Liver (tissue), 9 donors: ENCODE results near the gene EGFR. TPM values are rescaled to one million over a fixed set of nuclear protein-coding genes. Genes with fewer than 3 reads are reported as not detected.

ENCODE experiments used
- DNase-seq: peaks from one replicate; pipeline ENCODE4 v3.0.0-alpha.2; 2017; ENCODE audit warnings: low spot score
- H3K27ac ChIP-seq, 2 donors: one replicate each; pipeline ENCODE4 v1.7.0; 2013; ENCODE audit warnings: inconsistent platforms in 2 of 2, low read length in 2 of 2, control low read depth in 1 of 2, low read depth in 1 of 2, mild to moderate bottlenecking in 1 of 2
- H3K27me3 ChIP-seq, 4 donors: one replicate each; pipeline versions ENCODE4 v1.6.1 to v1.7.0; 2013; ENCODE audit warnings: low read length in 3 of 4, inconsistent platforms in 1 of 4, mild to moderate bottlenecking in 1 of 4, moderate library complexity in 1 of 4; ENCODE audit not compliant: control insufficient read depth in 4 of 4, insufficient read depth in 4 of 4
- H3K36me3 ChIP-seq, 4 donors: one replicate each; pipeline versions ENCODE4 v1.6.1 to v1.7.0; 2013; ENCODE audit warnings: low read length in 3 of 4, mild to moderate bottlenecking in 3 of 4, low read depth in 1 of 4, moderate library complexity in 1 of 4; ENCODE audit not compliant: control insufficient read depth in 4 of 4, insufficient read depth in 3 of 4
- H3K4me1 ChIP-seq, 4 donors: one replicate each; pipeline versions ENCODE4 v1.6.1 to v1.7.0; 2013; ENCODE audit warnings: low read length in 3 of 4, mild to moderate bottlenecking in 3 of 4, moderate library complexity in 1 of 4; ENCODE audit not compliant: control insufficient read depth in 4 of 4, insufficient read depth in 4 of 4
- H3K4me3 ChIP-seq, 3 donors: one replicate each; pipeline versions ENCODE4 v1.6.1 to v1.7.0; 2013; ENCODE audit warnings: low read length in 3 of 3, control low read depth in 1 of 3, low read depth in 1 of 3, mild to moderate bottlenecking in 1 of 3
- H3K9ac ChIP-seq, 2 donors: one replicate each; pipeline ENCODE4 v1.7.0; 2013; ENCODE audit warnings: low read length in 2 of 2, mild to moderate bottlenecking in 2 of 2, moderate library complexity in 2 of 2, control low read depth in 1 of 2, low read depth in 1 of 2
- H3K9me3 ChIP-seq, 4 donors: one replicate each; pipeline versions ENCODE4 v1.6.1 to v1.7.0; 2013; ENCODE audit warnings: low read length in 3 of 4; ENCODE audit not compliant: control insufficient read depth in 4 of 4
- FOXA1 ChIP-seq: IDR thresholded peaks from 2 replicates; pipeline ENCODE4 v1.6.1; 2016; ENCODE audit warnings: antibody characterized with exemption
- HNF4G ChIP-seq: IDR thresholded peaks from 2 replicates; pipeline ENCODE4 v1.6.1; 2016; ENCODE audit warnings: antibody characterized with exemption
- NR2F2 ChIP-seq: IDR thresholded peaks from 2 replicates; pipeline ENCODE4 v1.6.1; 2016; ENCODE audit warnings: antibody characterized with exemption
- RAD21 ChIP-seq, 2 donors: IDR thresholded peaks; 2 replicates each; pipeline ENCODE4 v1.6.1; 2016; ENCODE audit warnings: antibody characterized with exemption in 2 of 2, mild to moderate bottlenecking in 2 of 2
- RXRA ChIP-seq, 2 donors: IDR thresholded peaks; 2 replicates each; pipeline ENCODE4 v1.6.1; 2017 to 2018; ENCODE audit warnings: antibody characterized with exemption in 2 of 2, mild to moderate bottlenecking in 1 of 2
- SP1 ChIP-seq: IDR thresholded peaks from 2 replicates; pipeline ENCODE4 v1.6.1; 2018; ENCODE audit warnings: antibody characterized with exemption, mild to moderate bottlenecking
- YY1 ChIP-seq: IDR thresholded peaks from 2 replicates; pipeline ENCODE4 v1.6.1; 2016; ENCODE audit warnings: antibody characterized with exemption, mild to moderate bottlenecking
- WGBS: extraction: QIAGEN DNeasy Blood & Tissue Kit; methylation state at CpG from one replicate; pipeline ENCODE4 v1.1.7; 2013; 5-methylcytosine and 5-hydroxymethylcytosine counted together
- polyA plus RNA-seq, 2 donors: library from polyadenylated mRNA; stranded (reverse) in 1 of 2; unstranded in 1 of 2; fragments of 200-250 nt in 1 of 2; fragments of >200 nt in 1 of 2; fragmentation: Nextera tagmentation in 1 of 2; extraction: Ambion mirVana in 1 of 2; gene quantifications; one replicate each; pipeline versions ENCODE4 v1.2.1 to v1.2.3, GENCODE V29; 2013 to 2015
- total RNA-seq, 2 donors: library from RNA; depleted of rRNA; stranded (reverse); fragments of >200 nt; gene quantifications; one replicate each; pipeline ENCODE4 v1.2.3, GENCODE V29; 2014
- TF ChIP-seq, protein P1 (sequence below): IDR thresholded peaks from 2 replicates; pipeline ENCODE4 v1.6.1; 2016; ENCODE audit warnings: antibody characterized with exemption, mild to moderate bottlenecking
- TF ChIP-seq, protein P2 (sequence below): fragments of 150-350 bp; IDR thresholded peaks from 2 replicates; pipeline ENCODE4 v1.5.1; 2017; ENCODE audit warnings: improper control_type of control experiment, low read depth, low read length; ENCODE audit not compliant: missing input control
- donor health status: healthy.
- donor health status: healthy.
- donor health status: healthy.
- donor health status: healthy.
- donor health status: healthy.

Gene EGFR
- total and polyA plus RNA-seq, 4 donors = 22.6 to 37.0 (median 27.7) TPM

DNA sequence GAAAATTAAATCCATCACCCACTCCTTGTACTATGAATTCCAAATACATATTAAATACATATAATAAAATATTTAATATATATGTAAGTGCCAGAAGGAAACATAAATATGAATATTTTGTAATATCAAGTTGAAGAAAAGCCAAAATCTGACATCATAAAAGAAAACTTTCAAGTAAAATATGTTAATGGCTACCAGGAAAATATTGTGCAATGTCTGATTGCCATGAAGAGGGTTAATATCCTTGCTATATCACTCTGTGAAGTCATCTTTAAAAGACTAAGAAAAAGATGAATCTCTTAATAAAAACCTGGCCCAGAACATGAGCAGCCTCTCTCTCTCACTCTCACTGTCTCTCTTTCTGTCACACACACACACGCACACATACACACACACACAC, 130.2 kb downstream of the EGFR start:
- WGBS = 94% methylated on average over 1 of the region's 1 CpG
- TF ChIP-seq, protein P1, sequence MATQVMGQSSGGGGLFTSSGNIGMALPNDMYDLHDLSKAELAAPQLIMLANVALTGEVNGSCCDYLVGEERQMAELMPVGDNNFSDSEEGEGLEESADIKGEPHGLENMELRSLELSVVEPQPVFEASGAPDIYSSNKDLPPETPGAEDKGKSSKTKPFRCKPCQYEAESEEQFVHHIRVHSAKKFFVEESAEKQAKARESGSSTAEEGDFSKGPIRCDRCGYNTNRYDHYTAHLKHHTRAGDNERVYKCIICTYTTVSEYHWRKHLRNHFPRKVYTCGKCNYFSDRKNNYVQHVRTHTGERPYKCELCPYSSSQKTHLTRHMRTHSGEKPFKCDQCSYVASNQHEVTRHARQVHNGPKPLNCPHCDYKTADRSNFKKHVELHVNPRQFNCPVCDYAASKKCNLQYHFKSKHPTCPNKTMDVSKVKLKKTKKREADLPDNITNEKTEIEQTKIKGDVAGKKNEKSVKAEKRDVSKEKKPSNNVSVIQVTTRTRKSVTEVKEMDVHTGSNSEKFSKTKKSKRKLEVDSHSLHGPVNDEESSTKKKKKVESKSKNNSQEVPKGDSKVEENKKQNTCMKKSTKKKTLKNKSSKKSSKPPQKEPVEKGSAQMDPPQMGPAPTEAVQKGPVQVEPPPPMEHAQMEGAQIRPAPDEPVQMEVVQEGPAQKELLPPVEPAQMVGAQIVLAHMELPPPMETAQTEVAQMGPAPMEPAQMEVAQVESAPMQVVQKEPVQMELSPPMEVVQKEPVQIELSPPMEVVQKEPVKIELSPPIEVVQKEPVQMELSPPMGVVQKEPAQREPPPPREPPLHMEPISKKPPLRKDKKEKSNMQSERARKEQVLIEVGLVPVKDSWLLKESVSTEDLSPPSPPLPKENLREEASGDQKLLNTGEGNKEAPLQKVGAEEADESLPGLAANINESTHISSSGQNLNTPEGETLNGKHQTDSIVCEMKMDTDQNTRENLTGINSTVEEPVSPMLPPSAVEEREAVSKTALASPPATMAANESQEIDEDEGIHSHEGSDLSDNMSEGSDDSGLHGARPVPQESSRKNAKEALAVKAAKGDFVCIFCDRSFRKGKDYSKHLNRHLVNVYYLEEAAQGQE = no peak
- no peak for TF ChIP-seq RXRA (IDR thresholded peaks at IDR 0.05)
- TF ChIP-seq, protein P2, sequence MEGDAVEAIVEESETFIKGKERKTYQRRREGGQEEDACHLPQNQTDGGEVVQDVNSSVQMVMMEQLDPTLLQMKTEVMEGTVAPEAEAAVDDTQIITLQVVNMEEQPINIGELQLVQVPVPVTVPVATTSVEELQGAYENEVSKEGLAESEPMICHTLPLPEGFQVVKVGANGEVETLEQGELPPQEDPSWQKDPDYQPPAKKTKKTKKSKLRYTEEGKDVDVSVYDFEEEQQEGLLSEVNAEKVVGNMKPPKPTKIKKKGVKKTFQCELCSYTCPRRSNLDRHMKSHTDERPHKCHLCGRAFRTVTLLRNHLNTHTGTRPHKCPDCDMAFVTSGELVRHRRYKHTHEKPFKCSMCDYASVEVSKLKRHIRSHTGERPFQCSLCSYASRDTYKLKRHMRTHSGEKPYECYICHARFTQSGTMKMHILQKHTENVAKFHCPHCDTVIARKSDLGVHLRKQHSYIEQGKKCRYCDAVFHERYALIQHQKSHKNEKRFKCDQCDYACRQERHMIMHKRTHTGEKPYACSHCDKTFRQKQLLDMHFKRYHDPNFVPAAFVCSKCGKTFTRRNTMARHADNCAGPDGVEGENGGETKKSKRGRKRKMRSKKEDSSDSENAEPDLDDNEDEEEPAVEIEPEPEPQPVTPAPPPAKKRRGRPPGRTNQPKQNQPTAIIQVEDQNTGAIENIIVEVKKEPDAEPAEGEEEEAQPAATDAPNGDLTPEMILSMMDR = no peak
- TF ChIP-seq YY1 = no peak
- TF ChIP-seq HNF4G = no peak
- no peak for TF ChIP-seq FOXA1
- TF ChIP-seq RAD21 (IDR thresholded peaks at IDR 0.05) = no peak
- TF ChIP-seq NR2F2 = no peak
- no peak for TF ChIP-seq SP1
- Histone ChIP-seq H3K27me3 (no peaks in the 10 kb centered on the region), H3K36me3 (peaks cover 15 to 73% (median 61%) of the 10 kb centered on the region in 4 donors), H3K4me3 (no peak overlapping the region), H3K27ac (no peak overlapping the region), H3K9ac (no peak overlapping the region), H3K4me1 (no peaks in the 10 kb centered on the region), H3K9me3 (no peaks in the 10 kb centered on the region)
- no peak for DNase-seq

DNA sequence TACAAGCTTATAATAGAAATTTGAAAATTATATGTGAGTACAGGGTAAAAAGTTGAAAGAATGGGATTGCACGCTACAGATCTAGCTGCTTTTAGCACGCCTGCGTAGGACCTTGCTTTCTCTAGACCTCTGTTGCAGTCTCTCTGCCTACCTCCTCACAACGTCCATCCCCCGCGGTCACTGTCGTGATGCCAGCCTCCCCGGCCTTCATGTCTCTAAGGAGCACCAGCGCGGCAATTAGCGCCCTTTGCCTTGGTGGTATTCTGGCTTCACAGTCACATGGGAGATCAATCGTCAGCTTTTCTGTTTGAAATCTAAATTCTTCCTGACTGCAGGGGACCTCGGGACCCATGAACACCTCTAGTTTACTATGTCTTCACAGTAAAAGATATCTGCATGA, 131.3 kb downstream of the EGFR start:
- H3K9ac ChIP-seq = no peak overlapping the region
- WGBS = 95% methylated on average over 13 of the region's 13 CpGs
- H3K36me3 ChIP-seq = peaks cover 15 to 72% (median 61%) of the 10 kb centered on the region in 4 donors
- DNase-seq = no peak
- no peak overlapping the region for H3K27ac ChIP-seq
- TF ChIP-seq NR2F2 (no peak), FOXA1 (no peak), HNF4G (no peak), SP1 (no peak), RAD21 (IDR thresholded peaks at IDR 0.05) (no peak)
- TF ChIP-seq, protein P2 = no peak
- no peaks in the 10 kb centered on the region for H3K9me3 ChIP-seq
- H3K27me3 ChIP-seq = no peaks in the 10 kb centered on the region
- H3K4me3 ChIP-seq = no peak overlapping the region
- H3K4me1 ChIP-seq = no peaks in the 10 kb centered on the region
